Measurements from ENCODE around the gene RPP30.
"Not testable (repeated sequence)": the region's sequence is repeated elsewhere in the genome, so short reads cannot be mapped to it uniquely, and the experiment has no call there.

RPP30 gene

DNA sequence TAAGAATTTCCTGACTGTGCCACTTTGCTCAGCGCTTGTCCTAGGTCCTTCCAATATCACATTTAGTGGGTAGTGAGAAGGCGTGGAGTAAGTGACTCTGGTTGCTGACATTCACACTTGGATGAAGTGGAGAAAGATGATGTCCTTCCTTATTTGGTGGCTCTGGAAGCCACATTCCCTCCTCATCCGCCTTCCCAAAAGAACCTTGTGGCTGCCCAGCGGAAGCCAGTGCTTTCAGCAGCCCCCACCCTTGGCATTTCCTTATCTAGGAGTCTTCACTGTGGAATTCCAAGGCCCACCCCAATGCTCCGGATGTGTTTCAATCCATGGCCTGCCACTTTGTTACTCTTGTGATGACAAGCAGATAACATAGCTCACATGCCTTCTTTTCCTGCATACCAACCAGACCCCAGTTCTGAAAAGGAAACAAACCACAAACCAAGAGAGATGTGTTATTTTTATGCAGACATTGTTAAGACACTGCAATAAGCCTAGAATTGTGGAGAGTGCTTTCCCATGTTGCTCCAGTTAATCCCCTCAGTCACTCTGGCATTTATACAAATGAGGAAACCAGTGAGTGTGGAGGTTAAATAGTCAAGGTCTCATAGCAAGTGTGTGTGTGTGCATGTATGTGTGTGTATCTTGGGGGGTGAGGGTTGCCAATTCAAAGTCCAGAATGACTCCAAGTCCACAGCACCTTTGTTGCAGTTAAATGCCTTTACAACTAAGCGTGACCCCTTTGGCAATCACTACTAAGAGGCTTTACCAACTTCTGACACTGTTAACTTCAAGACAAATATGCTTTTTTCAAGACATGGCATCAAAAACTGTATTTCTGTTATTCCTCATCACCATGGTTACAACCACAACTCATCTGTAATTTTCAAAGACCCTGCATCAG is 59.4 kb downstream of the RPP30 start:
- no peak for TF ChIP-seq CTCF (conservative IDR thresholded peaks at IDR 0.05; ENCODE audit: low read depth)
- CTCF ChIA-PET = interaction anchor here (0.6 kb wide), 1 partner anchor 346 kb away, joined by 8 read pairs; no protein-coding TSS in a partner anchor
- no peak for DNase-seq (ENCODE audit: low spot score)
- no peak overlapping the region for H3K27ac ChIP-seq
- POLR2A ChIA-PET (ENCODE audit: low non-redundant PET) = no interaction called here

DNA sequence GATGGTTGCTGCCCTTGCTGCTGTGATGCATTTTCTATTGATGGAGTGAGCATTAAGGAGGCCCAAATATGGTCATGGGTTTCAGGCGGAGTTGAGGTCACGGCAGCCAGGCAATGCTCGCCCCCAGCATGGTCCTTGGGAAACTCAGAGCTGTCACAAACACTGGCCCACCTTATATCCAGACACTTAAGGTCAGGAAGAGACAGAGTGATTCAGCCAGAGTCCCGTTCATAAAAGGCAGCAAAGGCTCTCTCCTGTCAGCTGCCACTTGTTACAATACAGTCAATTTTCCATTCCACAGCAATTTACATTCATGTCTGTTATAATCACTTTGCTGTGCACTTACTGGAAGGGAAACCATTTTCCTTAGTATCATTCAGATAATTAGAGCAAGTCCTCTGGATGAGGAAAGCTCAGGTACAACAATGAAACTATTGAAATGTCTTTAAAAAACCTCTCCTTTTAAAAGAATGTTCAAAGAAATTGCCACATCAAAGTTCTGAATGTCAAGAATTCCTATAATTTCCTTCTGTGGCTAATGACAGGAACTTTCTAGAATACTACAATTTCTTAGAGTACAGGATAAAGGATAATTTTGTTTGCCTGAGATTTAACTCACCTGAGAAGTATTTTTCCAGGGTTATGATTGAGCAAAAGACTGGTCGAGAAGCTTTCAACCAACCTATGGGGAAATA is 64.0 kb downstream of the RPP30 start:
- no peak for TF ChIP-seq CTCF (conservative IDR thresholded peaks at IDR 0.05; ENCODE audit: low read depth)
- ChIA-PET POLR2A (ENCODE audit: low non-redundant PET) (no interaction called here), CTCF (no interaction called here)
- no peak overlapping the region for H3K27ac ChIP-seq
- no peak for DNase-seq (ENCODE audit: low spot score)

- POLR2A ChIA-PET (ENCODE audit: low non-redundant PET) = no interaction called here
- DNase-seq (ENCODE audit: low spot score) = no peak
- TF ChIP-seq CTCF (conservative IDR thresholded peaks at IDR 0.05; ENCODE audit: low read depth) = no peak
- H3K27ac ChIP-seq = no peak overlapping the region
- CTCF ChIA-PET = no interaction called here
Measured at GRCh38 chr10:90936276-90936659, 64.5 kb downstream of the RPP30 start.

DNA sequence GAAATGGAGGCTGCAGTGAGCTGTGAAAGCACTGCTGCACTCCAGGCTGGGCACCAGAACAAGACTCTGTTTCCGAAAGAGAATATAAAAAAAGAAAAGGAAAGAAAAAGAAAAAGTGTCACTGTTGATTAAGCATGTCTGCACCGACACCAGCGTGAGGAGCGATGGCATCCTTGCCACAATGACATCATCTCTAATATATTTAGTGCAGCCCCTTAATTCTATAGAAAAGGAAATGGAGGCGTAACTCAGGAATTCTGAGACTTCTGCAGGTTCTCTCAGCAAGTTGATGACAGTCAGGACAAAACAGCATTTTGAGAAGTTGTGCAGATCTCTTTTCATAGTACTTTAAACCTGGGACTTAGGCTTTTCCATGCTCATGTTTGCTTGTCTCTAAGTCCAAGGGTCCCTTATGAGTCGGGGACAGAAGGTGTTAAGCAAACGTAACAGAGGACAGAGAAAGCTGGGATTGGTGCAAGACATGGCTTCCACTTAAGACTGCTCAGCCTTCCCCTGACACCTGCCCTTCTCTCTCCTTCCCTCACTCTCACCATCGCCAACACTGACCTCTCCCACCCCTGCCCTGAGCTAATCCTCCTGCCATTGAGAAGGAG is 66.0 kb downstream of the RPP30 start:
- H3K27ac ChIP-seq = no peak overlapping the region
- ChIA-PET CTCF (interaction anchor here (0.6 to 1.3 kb wide), 2 partner anchors 68 to 486 kb away, joined by 3 to 4 read pairs; no protein-coding TSS in a partner anchor), POLR2A (ENCODE audit: low non-redundant PET) (no interaction called here)

DNA sequence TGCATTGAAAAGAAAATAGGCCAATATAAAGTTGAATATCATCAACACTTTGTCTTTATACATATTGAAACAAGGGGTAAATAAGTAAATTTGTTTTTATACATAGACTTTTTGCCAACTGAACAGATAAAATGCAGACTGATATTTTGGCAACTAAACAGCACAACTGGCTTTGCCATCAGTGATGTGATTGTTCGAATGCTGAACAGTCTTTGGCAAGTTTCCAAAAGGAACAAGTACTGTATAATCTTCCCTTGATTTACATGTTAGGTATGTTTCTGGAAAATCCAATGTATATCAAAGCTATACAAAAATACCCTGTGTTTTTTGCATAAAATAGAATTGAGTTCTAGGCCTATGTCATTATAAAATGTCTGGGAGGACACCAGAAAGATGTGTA is 67.3 kb downstream of the RPP30 start:
- ChIA-PET POLR2A (ENCODE audit: low non-redundant PET) (no interaction called here), CTCF (no interaction called here)
- no peak overlapping the region for H3K27ac ChIP-seq
- TF ChIP-seq CTCF (conservative IDR thresholded peaks at IDR 0.05; ENCODE audit: low read depth) = no peak
- no peak for DNase-seq (ENCODE audit: low spot score)

More for the DNA sequence above, 66.0 kb downstream of the RPP30 start:
- TF ChIP-seq CTCF (conservative IDR thresholded peaks at IDR 0.05; ENCODE audit: low read depth) = no peak
- no peak for DNase-seq (ENCODE audit: low spot score)

DNA sequence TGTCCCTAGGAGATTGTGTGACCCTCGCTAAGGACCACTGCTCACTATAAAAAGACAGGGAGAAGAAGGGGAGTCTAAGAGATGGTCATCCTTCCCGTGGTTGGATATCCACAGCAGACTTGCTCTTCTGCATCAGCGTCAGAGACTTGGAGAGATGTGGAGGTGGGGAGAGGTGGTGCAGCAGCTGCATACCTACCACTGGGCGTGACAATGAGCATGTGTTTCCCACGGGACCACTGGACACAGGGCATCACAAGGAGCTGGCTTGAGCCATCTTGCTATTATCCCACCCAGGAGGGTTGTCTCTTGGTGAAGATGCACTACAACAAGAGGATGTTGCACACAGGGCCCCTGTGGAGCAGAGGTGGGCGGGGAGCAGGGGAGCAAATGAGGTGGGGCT is 67.9 kb downstream of the RPP30 start:
- no peak for TF ChIP-seq CTCF (conservative IDR thresholded peaks at IDR 0.05; ENCODE audit: low read depth)
- no peak overlapping the region for H3K27ac ChIP-seq
- ChIA-PET CTCF (no interaction called here), POLR2A (ENCODE audit: low non-redundant PET) (no interaction called here)
- DNase-seq (ENCODE audit: low spot score) = no peak

DNA sequence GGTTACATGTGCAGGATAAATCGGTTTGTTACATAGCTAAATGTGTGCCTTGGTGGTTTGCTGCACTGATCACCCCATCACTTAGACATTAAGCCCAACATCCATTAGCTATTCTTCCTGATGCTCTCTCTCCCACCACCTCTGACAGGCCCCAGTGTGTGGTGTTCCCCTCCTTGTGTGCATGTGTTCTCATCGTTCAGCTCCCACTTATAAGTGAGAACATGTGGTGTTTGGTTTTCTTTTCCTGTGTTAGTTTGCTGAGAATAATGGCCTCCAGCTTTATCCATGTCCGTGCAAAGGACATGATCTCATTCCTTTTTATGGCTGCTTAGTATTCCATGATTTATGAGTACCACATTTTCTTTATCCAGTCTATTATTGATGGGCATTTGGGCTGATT is 71.2 kb downstream of the RPP30 start:
- H3K27ac ChIP-seq; DNase-seq (ENCODE audit: low spot score); POLR2A ChIA-PET (ENCODE audit: low non-redundant PET): not testable (repeated sequence)
- CTCF ChIA-PET = interaction anchor here (0.6 to 0.7 kb wide), 2 partner anchors 9 to 309 kb away, joined by 3 to 4 read pairs; no protein-coding TSS in a partner anchor
